Globus pallidus (tissue), 1 donor: Measurements from ENCODE around the gene LNPK.
"Not testable (repeated sequence)": the region's sequence is repeated elsewhere in the genome, so short reads cannot be mapped to it uniquely, and the experiment has no call there.

ENCODE experiments used
- DNase-seq: peaks from one replicate; pipeline ENCODE4 v3.0.0-alpha.2; 2015; ENCODE audit warnings: low spot score

LNPK gene

GRCh38 chr2:175966839-175967238, 35.2 kb downstream of the LNPK start:
- DNase-seq, result no peak

GRCh38 chr2:175965773-175966172, 36.3 kb downstream of the LNPK start:
- no peak for DNase-seq

GRCh38 chr2:175964195-175964594, 37.9 kb downstream of the LNPK start:
- no peak for DNase-seq

- DNase-seq, result not testable (repeated sequence)
These were observed 38.9 kb downstream of the LNPK start for GRCh38 chr2:175963171-175963570.

- DNase-seq, result no peak
These were observed 44.2 kb downstream of the LNPK start for GRCh38 chr2:175957845-175958244.

GRCh38 chr2:175955136-175955535, 46.9 kb downstream of the LNPK start:
- DNase-seq, result no peak

- no peak for DNase-seq
These were observed 51.6 kb downstream of the LNPK start for GRCh38 chr2:175950512-175950911.

GRCh38 chr2:175948191-175948590, 53.9 kb downstream of the LNPK start:
- no peak for DNase-seq

- DNase-seq, result no peak
These were observed 55.0 kb downstream of the LNPK start for GRCh38 chr2:175947073-175947472.

- DNase-seq, result no peak
These were observed 60.4 kb downstream of the LNPK start for GRCh38 chr2:175941699-175942098.

- no peak for DNase-seq
These were observed 64.9 kb downstream of the LNPK start for GRCh38 chr2:175937216-175937615.

GRCh38 chr2:175935289-175936181, 66.5 kb downstream of the LNPK start:
- no peak for DNase-seq

GRCh38 chr2:175932675-175933074, 69.4 kb downstream of the LNPK start:
- DNase-seq, result no peak

GRCh38 chr2:175931805-175932204, 70.3 kb downstream of the LNPK start:
- no peak for DNase-seq

- no peak for DNase-seq
These were observed 71.6 kb downstream of the LNPK start for GRCh38 chr2:175930504-175930903.

- DNase-seq, result no peak
These were observed 72.2 kb downstream of the LNPK start for GRCh38 chr2:175929850-175930249.

GRCh38 chr2:175926272-175926671, 75.8 kb downstream of the LNPK start:
- no peak for DNase-seq

- no peak for DNase-seq
These were observed 79.9 kb downstream of the LNPK start for GRCh38 chr2:175922160-175922559.

- DNase-seq, result no peak
These were observed 83.1 kb downstream of the LNPK start for GRCh38 chr2:175918935-175919334.

- no peak for DNase-seq
These were observed 87.2 kb downstream of the LNPK start for GRCh38 chr2:175914846-175915245.

GRCh38 chr2:175913849-175914743, 88.0 kb downstream of the LNPK start:
- DNase-seq, result not testable (repeated sequence)

- not testable (repeated sequence) for DNase-seq
These were observed 88.8 kb downstream of the LNPK start for GRCh38 chr2:175913267-175913666.

- DNase-seq, result no peak
These were observed 98.0 kb downstream of the LNPK start for GRCh38 chr2:175904035-175904434.
